ENCODE results near the gene MYH15. TPM values are rescaled to one million over a fixed set of nuclear protein-coding genes. Genes with fewer than 3 reads are reported as not detected.

The MYH15 gene
- total and polyA plus RNA-seq, 4 donors: 0.01 to 0.08 (median 0.05) TPM; not detected in 1

DNA sequence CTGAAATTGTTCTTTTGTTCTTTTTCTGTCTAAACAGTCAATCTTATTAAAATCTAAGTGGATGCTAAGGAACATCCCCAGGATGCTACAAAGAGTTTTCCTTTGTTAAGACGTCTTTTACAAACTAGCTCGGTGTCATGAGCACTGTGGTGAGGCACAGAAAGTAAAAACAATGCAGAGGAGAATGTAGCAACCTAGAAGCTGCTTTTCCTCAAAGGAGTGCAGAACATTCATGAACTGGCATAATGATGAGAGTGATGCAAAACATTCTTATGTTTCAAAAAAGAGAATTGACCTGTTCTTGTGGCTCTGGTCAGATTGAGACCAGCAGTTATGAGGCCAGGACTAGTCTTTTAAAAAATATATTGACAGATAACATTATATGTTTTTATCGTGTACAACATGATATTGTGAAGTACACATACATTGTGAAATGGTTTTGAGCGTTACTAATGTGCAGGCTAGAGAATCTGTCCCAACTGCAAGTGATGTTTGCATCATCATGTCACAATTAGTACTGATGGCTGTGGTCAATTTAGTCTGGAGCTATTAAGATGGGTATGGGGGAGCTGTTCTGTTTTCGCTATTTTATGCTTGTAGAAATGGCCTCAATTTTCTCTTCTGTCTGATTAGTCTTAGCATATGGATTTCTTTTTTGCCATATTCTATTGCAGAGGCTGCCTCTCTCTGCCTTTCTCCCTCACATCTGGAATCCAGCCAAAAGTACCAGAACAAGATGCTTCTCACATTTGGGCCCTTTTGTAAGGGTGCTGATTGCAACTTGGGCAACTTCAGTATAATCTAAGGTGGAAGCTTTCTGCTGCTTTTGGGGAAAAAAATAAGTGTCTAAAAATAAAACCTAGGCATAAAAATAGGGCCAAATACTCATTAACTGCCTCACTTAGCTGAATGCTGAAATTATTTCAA lies 163.8 kb downstream of the MYH15 start:
- H3K27ac ChIP-seq (ENCODE audit: low read depth in 1 of 2, low read length in 2 of 2): no peak overlapping the region
- H3K4me3 ChIP-seq (ENCODE audit: low read depth in 1 of 3, low read length in 3 of 3): no peak overlapping the region
- H3K36me3 ChIP-seq (ENCODE audit: control insufficient read depth in 4 of 4, insufficient read depth in 3 of 4, low read depth in 1 of 4, low read length in 3 of 4): no peaks in the 10 kb centered on the region
- TF ChIP-seq HNF4A (conservative IDR thresholded peaks at IDR 0.05): no peak
- no peak for TF ChIP-seq SP1 (IDR thresholded peaks at IDR 0.05)
- no peak for TF ChIP-seq RAD21 (IDR thresholded peaks at IDR 0.05)
- TF ChIP-seq JUND (IDR thresholded peaks at IDR 0.05): no peak
- TF ChIP-seq ZBTB33 (IDR thresholded peaks at IDR 0.05): no peak
- TF ChIP-seq TAF1 (conservative IDR thresholded peaks at IDR 0.05): no peak
- TF ChIP-seq, protein P1, sequence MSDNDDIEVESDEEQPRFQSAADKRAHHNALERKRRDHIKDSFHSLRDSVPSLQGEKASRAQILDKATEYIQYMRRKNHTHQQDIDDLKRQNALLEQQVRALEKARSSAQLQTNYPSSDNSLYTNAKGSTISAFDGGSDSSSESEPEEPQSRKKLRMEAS (IDR thresholded peaks at IDR 0.05): no peak
- no peak for DNase-seq (ENCODE audit: low spot score)
- 88% methylated on average over 5 of the region's 5 CpGs for WGBS
- no peaks in the 10 kb centered on the region for H3K9me3 ChIP-seq (ENCODE audit: control insufficient read depth in 4 of 4, low read length in 3 of 4)
- H3K4me1 ChIP-seq (ENCODE audit: control insufficient read depth in 4 of 4, insufficient read depth in 4 of 4, low read length in 3 of 4): peaks cover 0 to 3% (median 0%) of the 10 kb centered on the region in 4 donors
- no peaks in the 10 kb centered on the region for H3K27me3 ChIP-seq (ENCODE audit: control insufficient read depth in 4 of 4, insufficient read depth in 4 of 4, low read length in 3 of 4)
- no peak overlapping the region for H3K9ac ChIP-seq (ENCODE audit: low read depth in 1 of 2, low read length in 2 of 2)

DNA sequence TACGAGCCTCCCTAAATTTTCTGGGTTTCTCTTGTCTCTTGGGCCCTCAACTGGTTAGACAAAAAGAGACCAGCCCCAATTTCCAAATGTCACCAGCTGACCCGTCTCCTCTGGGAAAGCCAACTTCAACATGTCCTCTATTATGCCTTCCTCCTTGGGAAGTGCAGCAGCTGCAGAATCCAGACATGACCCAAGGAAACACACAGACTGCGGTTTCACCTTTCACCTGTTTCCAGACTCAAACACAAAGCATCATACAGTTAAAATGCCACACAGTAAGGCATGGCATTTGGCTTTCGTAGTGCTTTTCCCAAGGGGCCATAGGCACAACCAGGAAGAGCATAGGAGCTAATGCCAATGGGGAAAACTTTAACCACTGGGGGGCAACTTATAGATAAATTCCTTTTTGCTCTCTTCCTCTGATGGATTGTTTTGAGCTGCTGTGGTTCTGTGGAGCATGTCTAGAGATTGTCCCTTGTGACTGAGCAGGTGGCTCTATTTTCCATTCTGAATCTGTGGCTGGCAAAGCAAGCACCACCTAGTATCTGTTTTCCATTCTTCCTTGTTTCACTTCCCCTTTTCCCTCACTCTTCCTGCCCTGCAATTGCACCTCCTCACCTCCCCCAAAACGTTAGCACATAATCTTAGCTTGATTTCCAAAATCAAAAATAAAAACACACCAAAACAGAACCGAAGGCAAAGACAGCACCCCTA lies 164.7 kb downstream of the MYH15 start:
- Histone ChIP-seq H3K27me3 (ENCODE audit: control insufficient read depth in 4 of 4, insufficient read depth in 4 of 4, low read length in 3 of 4) (no peaks in the 10 kb centered on the region), H3K27ac (ENCODE audit: low read depth in 1 of 2, low read length in 2 of 2) (no peak overlapping the region), H3K36me3 (ENCODE audit: control insufficient read depth in 4 of 4, insufficient read depth in 3 of 4, low read depth in 1 of 4, low read length in 3 of 4) (no peaks in the 10 kb centered on the region), H3K9ac (ENCODE audit: low read depth in 1 of 2, low read length in 2 of 2) (no peak overlapping the region), H3K4me1 (ENCODE audit: control insufficient read depth in 4 of 4, insufficient read depth in 4 of 4, low read length in 3 of 4) (peaks cover 0 to 7% (median 0%) of the 10 kb centered on the region in 4 donors), H3K4me3 (ENCODE audit: low read depth in 1 of 3, low read length in 3 of 3) (no peak overlapping the region), H3K9me3 (ENCODE audit: control insufficient read depth in 4 of 4, low read length in 3 of 4) (no peaks in the 10 kb centered on the region)
- TF ChIP-seq ZBTB33 (IDR thresholded peaks at IDR 0.05) (no peak), HNF4G (IDR thresholded peaks at IDR 0.05) (no peak), RXRA (IDR thresholded peaks at IDR 0.05) (no peak), EGR1 (IDR thresholded peaks at IDR 0.05; ENCODE audit: low read depth in 2 of 2) (no peak), REST (IDR thresholded peaks at IDR 0.05) (no peak), GABPA (IDR thresholded peaks at IDR 0.05 in 1 of 2, conservative IDR thresholded peaks at IDR 0.05 in 1 of 2) (no peak), JUND (IDR thresholded peaks at IDR 0.05) (no peak), RAD21 (IDR thresholded peaks at IDR 0.05) (no peak), HNF4A (conservative IDR thresholded peaks at IDR 0.05) (no peak)
- TF ChIP-seq, protein P1 (IDR thresholded peaks at IDR 0.05): no peak
- 84% methylated on average over 6 of the region's 6 CpGs for WGBS
- DNase-seq (ENCODE audit: low spot score): no peak

Measured in liver (tissue), 9 donors.